Gastrocnemius medialis (tissue), 4 donors: ENCODE results near the gene SPATA24.

Experiments used
- CTCF ChIP-seq, 5 experiments: fragments of 450-650 bp in 3 of 5; fragments of 200-600 bp in 2 of 5; sonication (generic) in 2 of 5; IDR thresholded peaks in 4 of 5; conservative IDR thresholded peaks in 1 of 5; 1 replicate in 4 of 5; 2 replicates in 1 of 5; pipeline ENCODE4 v1.5.1; 2016 to 2019; ENCODE audit warnings: antibody characterized with exemption in 5 of 5, mild to moderate bottlenecking in 3 of 5, moderate library complexity in 3 of 5
- POLR2A ChIP-seq, 2 donors: fragments of 450-650 bp; IDR thresholded peaks; one replicate each; pipeline ENCODE4 v1.6.1; 2017; ENCODE audit warnings: antibody characterized with exemption in 2 of 2, mild to moderate bottlenecking in 2 of 2, moderate library complexity in 2 of 2

- TF ChIP-seq CTCF (IDR thresholded peaks at IDR 0.05 in 4 of 5, conservative IDR thresholded peaks at IDR 0.05 in 1 of 5), result no peak
- TF ChIP-seq POLR2A (IDR thresholded peaks at IDR 0.05), result no peak
These were observed 41.7 kb upstream of the SPATA24 start for GRCh38 chr5:139445325-139446170.
